ELR (cell line): ENCODE data around the gene CELA3A.
A peak's percentile ranks its signal among the peaks of the same experiment; 100 is the strongest.
"Not testable (repeated sequence)": the region's sequence is repeated elsewhere in the genome, so short reads cannot be mapped to it uniquely, and the experiment has no call there.

ENCODE experiments used
- DNase-seq: peaks from one replicate; pipeline ENCODE4 v3.0.0-alpha.2; 2015; ENCODE audit warnings: low read depth

The CELA3A gene, protein sequence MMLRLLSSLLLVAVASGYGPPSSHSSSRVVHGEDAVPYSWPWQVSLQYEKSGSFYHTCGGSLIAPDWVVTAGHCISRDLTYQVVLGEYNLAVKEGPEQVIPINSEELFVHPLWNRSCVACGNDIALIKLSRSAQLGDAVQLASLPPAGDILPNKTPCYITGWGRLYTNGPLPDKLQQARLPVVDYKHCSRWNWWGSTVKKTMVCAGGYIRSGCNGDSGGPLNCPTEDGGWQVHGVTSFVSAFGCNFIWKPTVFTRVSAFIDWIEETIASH

DNA sequence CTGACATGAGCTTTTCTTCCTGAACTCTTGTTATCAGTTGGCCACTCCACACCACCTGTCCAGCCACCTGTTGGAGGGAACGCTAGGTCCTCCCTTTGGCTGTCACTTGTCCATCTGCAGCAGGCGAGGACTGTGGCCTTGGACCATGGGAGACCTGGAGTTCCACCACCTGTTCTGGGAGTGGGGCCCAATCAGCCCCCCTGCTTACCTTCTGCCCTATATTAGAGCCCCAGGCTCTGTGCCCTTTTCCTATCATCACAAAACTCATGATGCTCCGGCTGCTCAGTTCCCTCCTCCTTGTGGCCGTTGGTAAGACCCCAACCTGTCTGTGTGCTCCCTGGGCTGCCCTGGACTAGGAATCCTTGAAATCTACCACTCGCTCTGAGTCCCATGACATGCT lies at the start of gene CELA3A:
Gene CELA3A, plus strand, starts transcription at position 249 of the 400 bp plus-strand sequence. Its CDS starts 18 bp downstream, at position 267.
- no peak for DNase-seq

DNA sequence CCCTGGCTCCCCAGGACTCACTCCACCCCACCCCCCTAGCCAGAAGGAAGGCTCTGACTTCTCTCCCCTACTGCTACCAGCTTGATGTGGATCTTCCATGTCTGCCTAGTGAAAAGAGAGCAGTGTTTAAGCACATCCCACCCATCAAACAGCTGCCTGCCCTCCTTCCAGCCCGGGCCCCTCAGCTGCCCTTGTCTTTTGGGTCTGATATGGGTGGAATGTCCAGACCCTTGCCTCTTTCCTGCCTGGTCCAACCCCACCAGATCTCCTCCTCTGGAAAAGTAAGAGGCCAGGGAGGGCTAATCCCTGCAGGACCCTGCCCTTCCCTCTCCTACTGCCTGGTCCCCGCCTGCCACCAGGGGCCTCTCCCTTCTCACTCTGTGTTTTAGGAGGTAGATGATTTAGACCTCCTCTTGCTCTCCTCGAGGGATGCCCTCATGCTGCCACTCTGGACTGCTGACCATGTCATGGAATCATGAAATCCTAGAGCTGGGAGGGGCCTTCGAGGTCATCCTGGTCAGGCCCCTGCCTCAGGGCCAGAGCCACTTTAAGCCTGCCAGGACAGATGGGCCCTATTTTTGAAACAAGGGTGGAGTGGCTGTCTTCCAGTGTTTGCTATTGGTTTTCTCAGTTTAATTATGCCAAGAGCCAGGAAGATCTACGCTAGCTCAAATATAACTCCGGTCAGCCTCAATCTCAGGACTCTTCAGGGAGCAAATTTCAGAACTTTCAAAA lies 48.5 kb upstream of the CELA3A start:
- no peak for DNase-seq

DNA sequence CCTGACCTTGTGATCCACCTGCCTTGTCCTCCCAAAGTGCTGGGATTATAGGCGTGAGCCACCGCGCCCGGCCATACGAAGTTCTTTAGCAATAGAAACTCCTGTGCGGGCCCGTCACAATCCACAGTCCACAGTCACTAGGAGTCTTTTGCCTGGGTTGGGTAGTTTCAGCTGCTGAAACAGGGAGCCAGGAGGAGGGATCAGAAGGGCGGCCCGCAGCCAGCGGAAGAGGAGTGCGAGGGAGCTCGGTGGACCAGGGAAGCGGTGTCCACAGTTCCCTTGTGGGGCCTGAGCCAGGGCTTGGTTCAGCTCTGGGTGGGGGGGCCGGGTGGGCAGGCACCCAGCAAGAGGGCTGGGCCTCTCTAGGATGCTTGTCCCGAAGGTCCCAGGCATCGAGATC lies 46.4 kb upstream of the CELA3A start:
- no peak for DNase-seq

- no peak for DNase-seq
Measured at GRCh38 chr1:21955501-21956281, 45.8 kb upstream of the CELA3A start.

DNA sequence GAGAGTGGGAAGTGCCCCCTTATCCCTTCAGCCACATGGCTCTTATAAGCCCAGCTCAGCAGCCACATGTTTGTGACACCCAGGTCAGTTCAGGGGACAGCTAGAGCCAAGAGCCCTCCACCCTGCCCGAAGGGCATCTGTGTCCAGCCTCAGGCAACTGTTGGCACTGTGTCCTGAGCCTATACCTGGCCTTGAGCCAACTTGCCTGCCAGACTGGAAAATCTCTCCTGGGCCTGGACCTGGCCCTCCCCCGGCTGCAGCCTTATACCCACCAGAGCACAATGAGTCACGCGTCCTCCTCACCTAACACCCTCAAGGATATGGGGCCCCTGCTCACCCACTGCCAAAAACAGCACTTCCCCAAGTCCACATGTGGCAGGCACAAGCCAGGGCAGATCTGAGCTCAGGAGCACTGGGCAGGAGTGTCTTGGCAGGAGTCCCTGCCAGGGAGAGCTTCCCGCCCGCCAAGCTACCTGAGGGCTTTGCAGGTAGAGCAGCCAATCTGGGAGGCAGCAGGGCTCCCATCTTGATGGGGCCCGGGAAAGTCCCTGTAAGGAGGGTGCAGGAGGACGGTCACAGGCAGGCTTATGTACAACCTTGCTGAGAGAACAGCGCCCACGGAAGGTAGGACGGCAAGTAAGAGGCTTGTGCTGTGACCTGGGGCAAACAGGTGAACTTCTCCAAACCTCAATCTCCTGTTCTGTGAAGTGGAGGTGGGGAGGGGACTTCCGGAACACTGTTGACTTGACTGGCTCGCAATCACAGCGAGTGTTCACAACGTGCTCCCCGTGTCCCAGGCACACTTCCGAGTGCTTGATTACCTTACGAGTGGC lies 44.5 kb upstream of the CELA3A start:
- peak; percentile 50 for DNase-seq

DNA sequence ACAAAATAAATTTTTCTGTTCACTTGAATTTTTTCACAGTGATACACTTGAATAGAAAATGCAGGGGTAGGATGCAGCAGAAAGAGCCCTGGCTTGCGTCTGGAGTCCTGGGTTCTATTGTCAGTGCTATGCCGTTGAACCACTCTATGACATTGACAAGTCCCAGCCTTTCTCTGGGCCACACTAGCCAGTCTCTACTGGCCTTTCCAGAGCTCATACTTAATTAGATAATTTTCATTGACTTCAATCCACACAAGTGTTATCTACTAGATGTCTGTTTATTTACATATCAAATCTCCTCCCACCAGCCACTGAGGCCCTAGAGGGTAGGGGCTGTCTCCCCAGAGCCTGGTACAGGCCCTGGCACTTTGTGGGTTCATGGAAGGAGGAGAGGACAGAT lies 40.1 kb upstream of the CELA3A start:
- no peak for DNase-seq

GRCh38 chr1:21961799-21962198 lies 39.7 kb upstream of the CELA3A start:
- DNase-seq: no peak

DNA sequence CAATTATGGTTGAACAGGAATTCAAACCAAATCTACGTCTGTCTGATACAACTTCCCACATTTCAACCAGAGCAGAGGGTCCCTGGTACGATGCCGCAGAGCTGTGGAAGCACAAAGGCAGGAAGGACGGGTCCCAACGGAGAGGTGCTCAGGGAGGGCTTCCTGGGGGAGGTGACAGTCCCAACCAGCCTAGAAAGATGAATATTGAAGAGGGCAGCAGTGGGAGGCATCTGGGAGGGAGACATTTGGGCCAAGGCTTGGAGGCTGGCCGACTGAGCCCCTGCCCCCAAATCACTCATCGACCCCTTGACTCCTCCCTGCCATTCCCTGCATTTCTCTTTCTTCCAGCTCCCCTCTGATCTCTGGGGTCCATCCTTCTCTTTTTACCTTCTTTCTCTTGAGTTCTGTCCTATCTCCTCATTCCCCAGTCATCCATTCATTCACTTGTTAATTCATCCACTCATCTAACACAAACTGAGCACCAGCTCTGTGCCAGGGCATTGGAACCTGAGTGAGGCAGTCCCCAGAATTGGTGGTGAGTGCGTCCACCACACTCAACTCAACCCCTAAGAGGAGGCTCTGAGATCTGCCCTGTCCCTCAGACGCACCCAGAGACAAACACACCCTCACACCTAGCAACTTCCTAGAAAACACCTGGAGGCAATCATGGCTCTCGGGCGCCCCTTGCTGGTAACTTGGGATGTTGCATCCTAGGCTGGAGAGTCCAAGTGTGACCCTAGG lies 37.8 kb upstream of the CELA3A start:
- peak; percentile 71 for DNase-seq

DNA sequence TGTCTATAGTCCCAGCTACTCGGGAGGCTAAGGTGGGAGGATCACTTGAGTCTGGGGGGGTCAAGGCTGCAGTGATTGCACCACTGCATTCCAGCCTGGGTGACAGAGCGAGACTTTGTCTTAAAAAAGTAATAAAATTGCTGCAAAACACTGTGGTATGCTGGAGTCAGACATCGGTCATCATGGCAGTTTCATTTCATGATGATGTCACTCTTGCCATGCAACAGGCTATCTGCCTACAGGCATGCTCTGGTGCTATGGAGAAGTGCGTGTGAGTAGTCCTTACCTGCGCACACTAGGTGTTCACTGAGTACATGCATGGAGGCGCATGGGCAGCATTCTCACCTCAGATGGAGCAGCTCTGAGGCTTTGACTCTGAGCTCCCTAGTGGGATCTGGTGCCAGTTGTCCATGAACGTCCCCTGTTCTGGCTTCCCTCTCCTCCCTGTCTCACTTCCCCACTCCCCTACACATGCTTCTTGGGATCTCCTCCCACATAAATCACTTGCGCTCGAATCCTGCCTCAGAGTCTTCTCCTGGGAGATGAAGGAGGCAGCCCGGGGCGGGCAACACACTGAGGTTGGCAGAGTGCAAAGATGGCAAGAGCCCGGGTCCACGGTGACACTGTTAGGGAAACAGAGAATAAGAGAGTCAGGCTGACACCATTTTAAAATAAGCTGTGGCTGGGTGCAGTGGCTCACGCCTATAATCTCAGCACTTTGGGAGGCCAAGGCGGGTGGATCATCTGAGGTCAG lies 35.0 kb upstream of the CELA3A start:
- DNase-seq: peak; percentile 83

GRCh38 chr1:21967216-21967615 lies 34.2 kb upstream of the CELA3A start:
- not testable (repeated sequence) for DNase-seq

DNA sequence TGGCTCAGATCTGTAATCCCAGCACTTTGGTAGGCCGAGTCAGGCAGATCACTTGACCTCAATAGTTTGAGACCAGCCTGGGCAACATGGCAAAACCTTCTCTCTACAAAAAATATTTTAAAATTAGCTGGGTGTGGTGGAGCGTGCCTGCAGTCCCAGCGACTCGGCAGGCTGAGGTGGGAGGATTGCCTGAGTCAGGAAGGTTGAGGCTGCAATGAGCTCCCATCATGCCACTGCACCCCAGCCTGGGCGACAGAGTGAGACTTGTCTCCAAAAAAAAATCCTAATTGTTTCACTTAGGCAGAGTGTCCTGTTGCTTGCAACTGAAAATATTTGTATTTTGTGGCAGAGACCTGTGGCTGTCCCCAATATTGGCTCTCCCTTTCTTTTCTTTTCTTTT lies 32.4 kb upstream of the CELA3A start:
- not testable (repeated sequence) for DNase-seq

DNA sequence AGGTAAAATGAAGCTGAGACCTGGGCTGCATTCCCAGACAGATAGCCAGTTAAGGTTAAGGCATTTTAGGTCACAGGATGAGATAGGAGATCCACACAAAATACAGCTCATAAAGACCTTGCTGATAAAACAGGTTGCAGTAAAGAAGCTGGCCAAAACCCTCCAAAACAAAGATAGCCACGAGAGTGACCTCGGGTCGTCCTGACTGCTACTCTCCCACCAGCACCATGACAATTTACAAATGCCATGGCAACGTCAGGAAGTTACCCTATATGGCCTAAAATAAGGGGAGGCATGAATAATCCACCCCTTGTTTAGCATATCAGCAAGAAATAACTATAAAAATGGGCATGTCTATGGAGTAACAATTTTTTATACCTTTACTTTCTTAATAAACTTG lies 30.9 kb upstream of the CELA3A start:
- DNase-seq: not testable (repeated sequence)

DNA sequence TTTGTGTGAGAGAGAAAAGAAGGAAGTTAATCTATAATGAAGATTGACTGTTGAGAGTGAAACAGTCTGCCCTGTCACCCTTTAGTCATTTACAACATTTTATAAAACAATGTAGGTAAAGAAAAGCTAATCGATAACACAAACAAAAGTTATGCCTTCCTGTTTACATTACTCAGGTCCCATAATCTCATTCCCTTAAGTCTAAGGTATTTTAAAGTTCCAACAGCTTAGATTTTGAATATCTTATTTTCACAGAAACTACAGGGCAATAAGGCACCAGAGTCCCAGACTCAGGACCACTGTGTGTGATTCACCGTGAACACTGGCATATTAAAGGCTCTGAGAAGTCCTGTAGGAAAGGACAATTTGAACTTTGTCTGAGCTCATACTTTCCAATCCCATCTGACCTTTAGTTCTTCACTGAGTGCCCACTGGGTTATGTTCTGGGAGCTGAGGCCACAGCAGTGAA lies 28.4 kb upstream of the CELA3A start:
- DNase-seq: not testable (repeated sequence)

- not testable (repeated sequence) for DNase-seq
Measured at GRCh38 chr1:21973948-21974347, 27.5 kb upstream of the CELA3A start.

DNA sequence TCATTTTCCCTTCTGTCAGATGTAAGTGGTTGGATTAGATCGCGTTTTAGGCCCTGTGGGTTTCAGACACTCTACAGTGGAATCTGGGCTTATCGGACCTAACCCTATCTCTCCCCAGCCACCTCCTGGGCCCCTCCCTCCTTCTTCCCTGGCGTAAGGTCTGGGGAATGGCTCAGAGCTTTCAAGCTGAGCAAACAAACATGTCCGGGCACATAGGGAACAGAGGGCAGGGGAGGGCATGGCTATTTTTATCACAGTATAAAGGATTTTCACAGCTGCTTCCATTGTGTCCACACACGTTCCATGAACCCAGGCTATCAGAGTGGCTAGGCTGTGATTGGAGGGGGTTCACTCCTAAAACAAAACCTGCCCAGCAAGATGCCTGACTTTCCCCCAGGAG lies 26.8 kb upstream of the CELA3A start:
- not testable (repeated sequence) for DNase-seq

DNA sequence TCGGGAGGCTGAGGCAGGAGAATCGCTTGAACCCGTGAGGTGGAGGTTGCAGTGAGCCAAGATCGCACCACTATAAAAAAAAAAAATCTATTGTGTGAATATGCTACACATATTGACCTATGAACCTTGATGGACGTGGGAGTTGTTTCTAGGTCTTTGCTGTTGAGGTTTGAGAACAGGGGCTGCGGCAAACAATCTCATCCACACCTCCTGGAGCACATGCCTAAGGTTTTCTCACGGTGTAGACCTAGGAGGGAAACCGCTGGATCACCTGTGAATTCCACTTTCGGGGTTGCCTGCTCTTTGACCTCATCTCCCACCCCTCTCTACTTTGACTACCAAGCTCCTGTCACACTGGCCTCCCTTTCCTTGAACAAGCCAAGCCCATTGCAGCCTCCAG lies 26.2 kb upstream of the CELA3A start:
- DNase-seq: not testable (repeated sequence)

DNA sequence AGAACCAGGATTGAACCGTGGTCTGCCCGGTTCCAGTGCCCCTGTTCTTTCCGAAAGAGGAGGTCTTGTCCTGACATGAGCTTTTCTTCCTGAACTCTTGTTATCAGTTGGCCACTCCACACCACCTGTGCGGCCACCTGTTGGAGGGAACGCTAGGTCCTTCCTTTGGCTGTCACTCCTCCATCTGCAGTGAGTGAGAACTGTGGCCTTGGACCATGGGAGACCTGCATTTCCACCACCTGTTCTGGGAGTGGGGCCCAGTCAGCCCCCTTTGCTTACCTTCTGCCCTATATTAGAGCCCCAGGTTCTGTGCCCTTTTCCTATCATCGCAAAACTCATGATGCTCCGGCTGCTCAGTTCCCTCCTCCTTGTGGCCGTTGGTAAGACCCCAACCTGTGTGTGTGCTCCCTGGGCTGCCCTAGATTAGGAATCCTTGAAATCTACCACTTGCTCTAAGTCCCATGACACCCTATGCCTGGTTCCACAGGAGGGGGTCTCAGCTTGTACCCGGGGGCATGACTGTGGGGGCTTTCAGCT lies 24.7 kb upstream of the CELA3A start, which contains the start of gene CELA3B:
Gene CELA3B, plus strand, starts transcription at position 320 of the 537 bp plus-strand sequence. Its CDS starts 18 bp downstream, at position 338.
- DNase-seq: not testable (repeated sequence)

DNA sequence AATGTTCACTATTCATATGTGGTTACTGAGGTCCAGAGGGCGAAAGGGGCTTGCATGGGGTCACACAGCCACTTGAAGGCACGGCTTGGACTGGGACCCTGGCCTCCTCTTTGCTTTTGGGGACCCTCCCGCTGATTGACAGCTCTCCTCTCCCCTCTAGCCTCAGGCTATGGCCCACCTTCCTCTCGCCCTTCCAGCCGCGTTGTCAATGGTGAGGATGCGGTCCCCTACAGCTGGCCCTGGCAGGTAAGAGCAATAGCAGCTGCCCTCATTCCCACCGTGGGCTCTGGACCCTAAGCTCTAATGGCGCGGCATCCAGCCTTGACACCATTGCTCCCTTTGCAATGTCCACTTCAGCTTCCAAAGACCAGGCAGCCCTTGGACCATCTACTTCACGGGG lies 23.2 kb upstream of the CELA3A start:
- not testable (repeated sequence) for DNase-seq

DNA sequence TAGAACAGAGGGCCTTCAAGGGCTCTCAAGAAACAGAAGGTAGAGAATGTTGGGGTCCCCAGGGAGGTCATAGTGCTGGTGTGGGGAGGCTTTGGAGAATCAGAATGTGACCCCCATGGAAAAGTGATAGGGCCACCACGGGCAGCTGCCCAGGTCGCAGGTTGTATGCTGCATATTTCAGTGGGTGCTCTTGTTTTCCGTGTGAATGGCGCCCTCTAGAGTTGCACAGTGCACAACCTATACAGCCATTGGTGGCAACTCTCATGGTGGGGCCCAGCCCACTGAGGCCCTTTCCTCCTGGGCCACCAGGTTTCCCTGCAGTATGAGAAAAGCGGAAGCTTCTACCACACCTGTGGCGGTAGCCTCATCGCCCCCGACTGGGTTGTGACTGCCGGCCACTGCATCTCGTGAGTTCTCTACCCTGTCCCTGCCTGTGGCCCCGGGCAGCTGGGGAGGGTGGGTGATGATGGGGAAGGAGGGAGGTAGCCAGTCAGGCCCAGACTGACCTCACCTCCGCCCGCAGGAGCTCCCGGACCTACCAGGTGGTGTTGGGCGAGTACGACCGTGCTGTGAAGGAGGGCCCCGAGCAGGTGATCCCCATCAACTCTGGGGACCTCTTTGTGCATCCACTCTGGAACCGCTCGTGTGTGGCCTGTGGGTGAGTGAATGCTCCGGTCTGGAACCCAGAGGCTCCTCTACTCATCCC lies 20.8 kb upstream of the CELA3A start:
- DNase-seq: peak; percentile 17
